Left cardiac atrium (tissue), 4 donors: ENCODE data around the gene DSN1. TPM values are rescaled to one million over a fixed set of nuclear protein-coding genes. Genes with fewer than 3 reads are reported as not detected.
A peak's percentile ranks its signal among the peaks of the same experiment; 100 is the strongest.

Source experiments
- ATAC-seq, 2 donors: fragments of 200-7000 bp; cut with Tn5 transposase; one replicate each; pipeline ENCODE4 v1.9.1; 2020; ENCODE audit warnings: mild to moderate bottlenecking in 2 of 2, moderate library complexity in 2 of 2
- DNase-seq: peaks from one replicate; pipeline ENCODE4 v3.0.0-alpha.2; 2020
- intact Hi-C, 2 donors: fragments of 100-400 bp; cut with DNase I; formaldehyde crosslinking; loops; one replicate each; pipeline versions ENCODE4 v1.14.1 to v1.15.1; 2022 to 2023
- long read RNA-seq: library from polyadenylated mRNA; unstranded; transcript quantifications from one replicate; pipeline ENCODE4 v2.0.0, GENCODE V29; 2021
- total RNA-seq, 2 donors: library from RNA; stranded (reverse); fragmentation: NEBNext Ultra II Directional; extraction: Animal tissue kit (Norgen Biotek cat#: 25700); gene quantifications; one replicate each; pipeline ENCODE4 v1.2.1, GENCODE V29; 2021
- donor health status: DM: no; HTN: yes; CAD: no.
- donor health status: DM: no; HTN: yes; CAD: no; lungs with severe emphysema.
- donor health status: DM: yes; HTN: yes; CAD: no.
- donor health status: Dilated cardiomyopathy.

Gene DSN1
- total RNA-seq, result 1 to 10 TPM; 5.0 to 6.7 TPM
- long read RNA-seq, transcript DSN1-203 (11 exons, 2,233 nt), result major isoform, 8 of 13 reads
- long read RNA-seq, partial matches to known transcripts, result 0 of 13 reads
- long read RNA-seq, other reads (novel, unspliced or antisense), result 4 of 13 reads

DNA sequence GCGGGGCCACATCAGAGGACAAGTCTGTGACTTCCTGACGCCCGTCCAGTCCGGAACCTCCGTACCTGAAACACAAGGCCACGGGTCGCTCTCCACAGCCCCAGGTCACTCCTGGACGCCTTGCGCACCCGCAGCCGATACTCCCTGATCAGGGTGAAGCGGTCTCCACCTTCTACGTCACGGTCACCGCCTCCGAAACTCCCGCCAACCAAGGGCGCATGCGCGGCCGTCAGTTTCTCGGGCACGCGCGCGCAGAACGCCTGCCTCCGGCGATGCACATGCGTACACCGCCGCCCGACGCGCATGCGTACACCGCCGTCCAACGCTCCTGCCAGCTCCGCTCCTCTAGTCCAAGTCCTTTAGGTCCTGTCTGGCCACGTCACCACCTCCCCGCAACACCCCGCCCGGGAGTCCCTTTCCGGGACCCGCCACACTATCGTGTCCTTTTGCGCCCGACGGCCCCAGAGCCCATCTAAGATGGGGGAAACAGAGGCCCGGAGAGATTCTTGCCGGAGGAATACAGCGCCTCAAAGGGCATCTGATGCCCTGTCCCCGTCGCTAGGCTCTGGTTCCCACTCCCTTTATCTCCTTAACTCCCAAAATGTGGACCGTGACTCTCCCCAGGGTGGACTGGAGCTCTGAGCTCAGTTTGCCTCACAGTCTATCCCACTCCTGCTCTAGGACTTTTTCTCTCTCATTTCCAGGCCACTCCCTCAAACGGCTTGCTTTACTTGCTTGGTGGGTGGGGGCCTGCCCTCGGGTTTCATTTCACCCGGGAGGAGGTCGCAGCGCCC is at the start of gene DSN1:
Gene DSN1 (minus strand): TSS at position 167 of the 794 bp plus-strand sequence. CDS start 2,305 bp downstream, outside the sequence.
- ATAC-seq, result peak; percentile 96 to 98
- DNase-seq, result peak; percentile 97
- intact Hi-C loops, result loop anchor here (10.0 kb wide), 2 partner anchors 91 to 219 kb away; a partner anchor contains a TSS

- intact Hi-C loops, result no loop called here
- ATAC-seq, result no peak
Measured at GRCh38 chr20:36823121-36823520, 49.6 kb upstream of the DSN1 start.

DNA sequence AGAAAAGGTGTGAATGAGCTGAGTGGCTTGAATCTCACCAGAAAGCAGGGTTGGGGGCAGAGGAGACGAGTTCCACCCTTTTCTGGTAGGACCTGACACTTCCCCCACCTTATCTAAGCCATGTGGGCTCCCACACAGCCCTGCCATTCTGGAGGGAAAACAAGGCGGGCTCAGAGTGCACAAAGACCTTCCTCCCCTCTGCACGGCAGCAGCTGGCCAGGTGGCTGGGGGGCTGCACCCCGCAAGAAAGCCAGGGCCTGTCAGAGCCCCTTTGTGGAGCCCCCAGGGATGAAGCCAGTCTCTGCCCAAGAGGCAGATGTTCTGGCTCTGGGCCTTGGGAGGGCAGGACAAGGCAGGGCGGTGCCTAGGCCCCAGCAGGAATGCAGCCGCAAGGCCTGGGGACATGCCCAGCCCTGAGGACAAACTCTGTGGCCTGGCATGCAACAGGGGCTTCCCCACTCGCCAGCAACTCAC is 48.4 kb upstream of the DSN1 start:
- ATAC-seq, result peak; percentile 66 to 70
- intact Hi-C loops, result no loop called here
- DNase-seq, result no peak

More at GRCh38 chr20:36823121-36823520, 49.6 kb upstream of the DSN1 start:
- no peak for DNase-seq

DNA sequence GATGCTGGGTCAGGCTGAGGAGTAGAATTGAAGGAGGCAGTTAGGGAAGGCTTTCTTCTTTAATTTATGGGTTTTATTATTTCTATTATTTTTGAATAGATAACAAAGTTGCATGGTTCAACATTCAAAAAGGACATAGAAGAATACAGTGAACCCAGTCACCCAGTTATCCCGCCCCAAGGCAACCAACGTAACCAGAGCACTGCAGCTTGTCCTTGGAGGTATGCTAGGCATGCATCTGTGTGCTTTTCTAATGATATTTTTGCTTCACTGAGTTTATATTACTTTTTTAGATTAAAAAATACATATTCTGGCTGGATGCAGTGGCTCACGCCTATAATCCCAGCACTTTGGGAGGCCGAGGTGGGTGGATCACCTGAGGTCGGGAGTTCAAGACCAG is 47.4 kb upstream of the DSN1 start:
- ATAC-seq, result no peak
- DNase-seq, result no peak

GRCh38 chr20:36820073-36820472 is 46.5 kb upstream of the DSN1 start:
- DNase-seq (no peak), ATAC-seq (no peak)
- intact Hi-C loops, result no loop called here

More for the DNA sequence above, 47.4 kb upstream of the DSN1 start:
- intact Hi-C loops, result no loop called here

DNA sequence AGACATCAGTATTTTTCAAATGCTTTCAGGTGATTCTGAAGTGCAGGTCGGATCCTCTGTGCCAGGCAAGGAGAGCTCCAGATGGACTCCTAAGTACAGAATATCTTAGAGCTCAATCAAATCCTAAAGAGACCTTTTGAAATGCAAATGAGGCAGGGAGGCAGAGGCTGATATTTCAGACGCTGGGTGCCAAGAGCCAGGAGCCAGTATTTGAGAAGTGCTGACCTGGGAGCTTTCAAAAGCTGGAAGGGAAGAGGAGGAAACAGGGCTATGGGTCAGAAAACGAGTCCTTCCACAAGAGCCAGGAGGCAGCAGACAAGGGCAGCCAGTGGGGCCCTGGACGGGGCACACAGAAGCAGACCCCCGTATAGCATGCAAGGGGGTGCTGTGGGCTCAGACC is 46.1 kb upstream of the DSN1 start:
- no peak for DNase-seq
- peak; percentile 13 to 41 for ATAC-seq
- intact Hi-C loops, result no loop called here

GRCh38 chr20:36818861-36819260 is 45.3 kb upstream of the DSN1 start:
- intact Hi-C loops, result no loop called here
- no peak for DNase-seq
- ATAC-seq, result no peak

DNA sequence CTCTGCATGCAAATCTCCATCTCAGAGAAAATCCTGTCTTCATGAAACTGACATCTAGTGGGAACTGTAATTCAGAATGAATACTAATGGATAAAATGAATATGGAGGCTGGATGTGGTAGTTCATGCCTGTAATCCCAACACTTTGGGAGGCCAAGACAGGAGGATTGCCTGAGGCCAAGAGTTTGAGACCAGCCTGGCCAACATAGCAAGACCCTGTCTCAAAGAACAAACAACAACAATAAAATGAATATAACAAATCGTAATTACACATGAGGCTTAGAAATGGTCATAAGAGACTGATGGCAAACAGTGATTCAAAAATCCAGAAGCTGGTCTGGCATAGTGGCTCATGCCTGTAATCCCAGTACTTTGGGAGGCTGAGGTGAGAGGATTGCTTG is 44.6 kb upstream of the DSN1 start:
- intact Hi-C loops, result no loop called here
- DNase-seq (no peak), ATAC-seq (no peak)

GRCh38 chr20:36817496-36817895 is 43.9 kb upstream of the DSN1 start:
- no peak for DNase-seq
- no peak for ATAC-seq
- intact Hi-C loops, result no loop called here

GRCh38 chr20:36815454-36816091 is 42.0 kb upstream of the DSN1 start:
- intact Hi-C loops, result no loop called here
- no peak for ATAC-seq
- DNase-seq, result no peak

- ATAC-seq (no peak), DNase-seq (no peak)
- intact Hi-C loops, result no loop called here
Measured at GRCh38 chr20:36812594-36813463, 39.3 kb upstream of the DSN1 start.

- intact Hi-C loops, result no loop called here
- ATAC-seq, result peak; percentile 38 to 52
- DNase-seq, result peak; percentile 77
Measured at GRCh38 chr20:36808317-36809257, 35.0 kb upstream of the DSN1 start.

GRCh38 chr20:36806049-36806448 is 32.5 kb upstream of the DSN1 start:
- ATAC-seq (no peak), DNase-seq (no peak)
- intact Hi-C loops, result no loop called here

DNA sequence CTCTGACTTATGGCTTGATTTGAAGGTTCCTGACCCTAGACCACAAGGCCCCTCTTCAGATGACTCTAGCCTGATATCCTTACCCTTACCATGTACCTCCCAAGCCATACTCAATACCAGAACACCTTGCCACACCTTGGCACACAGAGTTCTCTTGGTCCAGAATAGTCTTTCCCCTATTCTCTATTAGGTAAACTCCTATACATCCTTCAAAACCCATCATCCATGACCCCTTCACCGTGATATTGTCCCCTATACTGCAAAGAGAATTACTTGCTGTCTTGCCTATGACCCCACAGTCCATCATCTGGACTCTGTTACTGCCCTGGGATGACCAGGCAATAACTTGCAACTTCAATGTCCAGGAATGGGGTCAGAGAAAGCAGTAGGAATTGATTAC is 31.8 kb upstream of the DSN1 start:
- no peak for ATAC-seq
- intact Hi-C loops, result no loop called here
- DNase-seq, result no peak

- intact Hi-C loops, result no loop called here
- ATAC-seq, result no peak
- DNase-seq, result no peak
Measured at GRCh38 chr20:36804425-36804824, 30.9 kb upstream of the DSN1 start.

DNA sequence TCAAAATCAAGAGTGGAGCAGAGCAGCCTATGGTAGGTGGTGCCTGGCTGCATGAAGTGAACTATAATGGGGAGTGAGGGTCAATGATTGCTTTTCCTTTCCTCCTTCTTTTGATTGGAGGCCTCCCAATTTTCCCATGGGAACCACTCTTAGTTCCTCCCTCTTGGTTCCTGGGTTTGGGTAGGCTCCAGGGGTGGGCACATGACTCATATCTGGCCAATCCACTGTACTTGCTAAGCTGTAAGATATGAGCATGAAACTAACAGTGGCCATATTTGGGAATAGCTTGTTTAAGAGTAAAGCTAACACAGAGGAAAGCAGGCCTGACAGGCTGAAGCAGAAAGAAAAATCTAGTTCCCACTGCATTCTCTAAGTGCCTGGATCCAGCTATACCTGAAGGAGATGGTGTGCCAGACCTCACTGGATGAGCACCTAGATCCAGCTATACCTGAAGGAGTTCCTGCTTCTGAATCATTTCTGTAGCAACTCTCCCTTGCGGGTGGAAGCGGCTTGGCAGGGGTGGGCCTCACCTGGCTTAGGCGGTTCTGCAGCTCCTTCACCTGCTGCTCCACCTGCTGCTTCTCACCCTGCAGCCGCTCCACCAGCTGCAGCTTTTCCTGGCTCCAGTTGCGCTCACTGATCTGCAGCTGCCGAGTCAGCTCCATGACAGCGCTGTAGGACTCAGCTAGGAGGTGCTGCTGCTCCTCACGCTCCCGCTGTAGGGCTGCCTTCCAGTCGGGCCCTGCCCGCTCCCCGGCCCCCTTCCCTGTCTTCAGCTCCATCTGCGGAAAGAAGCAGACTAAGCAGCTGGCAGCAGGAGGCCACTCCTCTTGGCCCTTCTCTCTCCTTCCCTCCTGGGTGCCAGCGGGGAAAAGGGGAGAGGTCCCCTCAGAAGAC is 29.0 kb upstream of the DSN1 start:
- ATAC-seq, result no peak
- no peak for DNase-seq
- intact Hi-C loops, result no loop called here

GRCh38 chr20:36800410-36800809 is 26.8 kb upstream of the DSN1 start:
- intact Hi-C loops, result no loop called here
- DNase-seq (no peak), ATAC-seq (no peak)
